Measurements from ENCODE around the gene FANCC. TPM values are rescaled to one million over a fixed set of nuclear protein-coding genes. Genes with fewer than 3 reads are reported as not detected.

FANCC gene
- polyA plus RNA-seq, 1 of the 3 experiments (the other 2 are of a cell fraction) = 3.5 TPM

- no peak for TF ChIP-seq RXRA (IDR thresholded peaks at IDR 0.05; ENCODE audit: borderline replicate concordance, low read depth)
- TF ChIP-seq GABPA (IDR thresholded peaks at IDR 0.05; ENCODE audit: low read depth) = no peak
Measured at GRCh38 chr9:95134457-95134881, 183.0 kb downstream of the FANCC start (continued).

GRCh38 chr9:95133325-95133705, 184.2 kb downstream of the FANCC start:
- Histone ChIP-seq H4K20me1 (ENCODE audit: insufficient read depth) (no peaks in the 10 kb centered on the region), H3K9me3 (no peaks in the 10 kb centered on the region), H3K36me3 (replicated peaks in 1 of 2; ENCODE audit: control insufficient read depth in 1 of 2, insufficient read depth in 2 of 2, low read length in 1 of 2) (no peaks in the 10 kb centered on the region), H3K4me3 (ENCODE audit: low read depth in 2 of 2, low read length in 1 of 2) (no peak overlapping the region), H3K27ac (ENCODE audit: low read depth in 2 of 2, low read length in 1 of 2) (peak overlapping the region; percentile 59 to 99; a peak in 3 of 4 replicates), H3K4me2 (peak overlapping the region; percentile 24; the same call in 1 of the 2 replicates), H3K27me3 (ENCODE audit: insufficient read depth) (no peaks in the 10 kb centered on the region), H3K9me2 (no peaks in the 10 kb centered on the region), H3K79me2 (ENCODE audit: insufficient read depth) (no peaks in the 10 kb centered on the region), H3K9ac (peak overlapping the region; percentile 9; the same call in 1 of the 2 replicates), H3F3A (replicated peaks; ENCODE audit: insufficient read depth) (peaks cover 4% of the 10 kb centered on the region), H2AFZ (ENCODE audit: low read depth) (peak overlapping the region; percentile 66; the same call in 1 of the 2 replicates), H3K4me1 (ENCODE audit: control insufficient read depth in 1 of 2, insufficient read depth in 2 of 2, low read depth in 1 of 2, low read length in 1 of 2) (peaks cover 5 to 69% of the 10 kb centered on the region in 2 experiments)
- 36% methylated on average over 4 of the region's 4 CpGs for WGBS (ENCODE audit: low lambda C conversion rate)
- no peak for DNase-seq
- CTCF ChIA-PET = interaction anchor here (1.3 to 12.5 kb wide), 3 partner anchors 17 to 453 kb away, joined by 3 to 229 read pairs (median 49); no protein-coding TSS in a partner anchor
- POLR2A ChIA-PET = no interaction called here
- TF ChIP-seq MXI1 (IDR thresholded peaks at IDR 0.05; ENCODE audit: low read depth, low read length) (no peak; the same call in 1 of the 2 replicates), RFX5 (IDR thresholded peaks at IDR 0.05; ENCODE audit: low read length) (no peak), ELF1 (IDR thresholded peaks at IDR 0.05) (no peak), GABPA (IDR thresholded peaks at IDR 0.05; ENCODE audit: low read depth) (no peak), FOXJ3 (CRISPR knock-in tag; IDR thresholded peaks at IDR 0.05) (0 out of 2 replicates have a peak, but pooled peaks have one; percentile 8), ZBTB33 (IDR thresholded peaks at IDR 0.05; ENCODE audit: borderline replicate concordance, low read depth) (no peak)

- H3K4me1 ChIP-seq (ENCODE audit: control insufficient read depth in 1 of 2, insufficient read depth in 2 of 2, low read depth in 1 of 2, low read length in 1 of 2) = peaks cover 5 to 66% of the 10 kb centered on the region in 2 experiments
- H2AFZ ChIP-seq (ENCODE audit: low read depth) = peak overlapping the region; percentile 66; the same call in 1 of the 2 replicates
- peak overlapping the region; percentile 59 to 99 for H3K27ac ChIP-seq (ENCODE audit: low read depth in 2 of 2, low read length in 1 of 2)
- 48% methylated on average over 16 of the region's 17 CpGs for WGBS (ENCODE audit: low lambda C conversion rate)
- peak overlapping the region; percentile 24; the same call in 1 of the 2 replicates for H3K4me2 ChIP-seq
- H3K36me3 ChIP-seq (replicated peaks in 1 of 2; ENCODE audit: control insufficient read depth in 1 of 2, insufficient read depth in 2 of 2, low read length in 1 of 2) = no peaks in the 10 kb centered on the region
- H3K4me3 ChIP-seq (ENCODE audit: low read depth in 2 of 2, low read length in 1 of 2) = no peak overlapping the region
- no peaks in the 10 kb centered on the region for H3K9me3 ChIP-seq
- peak; percentile 90 for DNase-seq
- no peaks in the 10 kb centered on the region for H4K20me1 ChIP-seq (ENCODE audit: insufficient read depth)
- H3K9me2 ChIP-seq = no peaks in the 10 kb centered on the region
- POLR2A ChIA-PET = interaction anchor here (1.4 kb wide), 1 partner anchor 451 kb away, joined by 5 read pairs; no protein-coding TSS in a partner anchor
- H3F3A ChIP-seq (replicated peaks; ENCODE audit: insufficient read depth) = peaks cover 10% of the 10 kb centered on the region
- H3K79me2 ChIP-seq (ENCODE audit: insufficient read depth) = no peaks in the 10 kb centered on the region
- no peaks in the 10 kb centered on the region for H3K27me3 ChIP-seq (ENCODE audit: insufficient read depth)
- CTCF ChIA-PET = interaction anchor here (1.2 to 12.5 kb wide), 22 partner anchors 18 to 1085 kb away, joined by 3 to 229 read pairs (median 8); no protein-coding TSS in a partner anchor
- peak overlapping the region; percentile 9; the same call in 1 of the 2 replicates for H3K9ac ChIP-seq
- TF ChIP-seq SIN3A (IDR thresholded peaks at IDR 0.05; ENCODE audit: borderline replicate concordance, low read depth, low read length) = peak; percentile 69; the same call in 1 of the 2 replicates
- TF ChIP-seq TAF1 (IDR thresholded peaks at IDR 0.05; ENCODE audit: borderline replicate concordance, low read depth, low read length) = no peak
- TF ChIP-seq USF2 (IDR thresholded peaks at IDR 0.05; ENCODE audit: borderline replicate concordance, low read depth, low read length) = no peak
- peak; percentile 88 for TF ChIP-seq POLR2AphosphoS5 (IDR thresholded peaks at IDR 0.05; ENCODE audit: low read depth, low read length)
- TF ChIP-seq TCF12 (IDR thresholded peaks at IDR 0.05) = peak; percentile 91
- TF ChIP-seq SMC3 (IDR thresholded peaks at IDR 0.05; ENCODE audit: low read depth, low read length) = peak; percentile 12; the same call in 1 of the 2 replicates
- no peak for TF ChIP-seq IRF3 (IDR thresholded peaks at IDR 0.05; ENCODE audit: low read depth, low read length)
- TF ChIP-seq EZH2phosphoT487 (IDR thresholded peaks at IDR 0.05; ENCODE audit: borderline replicate concordance, low read depth) = no peak
- TF ChIP-seq YY1 (IDR thresholded peaks at IDR 0.05; ENCODE audit: low read depth) = no peak
Measured at GRCh38 chr9:95132366-95133324, 184.9 kb downstream of the FANCC start.
